Measurements from ENCODE around the gene PSMD5.

Gene PSMD5

GRCh38 chr9:120783602-120784047, 59.1 kb downstream of the PSMD5 start:
- no peaks in the 10 kb centered on the region for H3K9me3 ChIP-seq (ENCODE audit: control insufficient read depth, insufficient read depth, low read length)
- H3K27me3 ChIP-seq (ENCODE audit: control insufficient read depth, low read length): no peaks in the 10 kb centered on the region
- H3K79me2 ChIP-seq (ENCODE audit: control insufficient read depth, low read length): peaks cover 93% of the 10 kb centered on the region
- no peaks in the 10 kb centered on the region for H4K20me1 ChIP-seq (ENCODE audit: control insufficient read depth, insufficient read depth, low read depth, low read length)
- TF ChIP-seq CTCF (IDR thresholded peaks at IDR 0.05; ENCODE audit: low read depth, low read length, poor library complexity, severe bottlenecking) (no peak), EZH2phosphoT487 (IDR thresholded peaks at IDR 0.05; ENCODE audit: borderline replicate concordance, low read length) (no peak)
- no peaks in the 10 kb centered on the region for H3F3A ChIP-seq (ENCODE audit: control insufficient read depth, insufficient read depth)
- H3K4me2 ChIP-seq (ENCODE audit: low read length): no peak overlapping the region
- no peak overlapping the region for H3K27ac ChIP-seq (ENCODE audit: low read depth, low read length)
- peaks cover 67% of the 10 kb centered on the region for H3K36me3 ChIP-seq (ENCODE audit: control insufficient read depth, low read length)
- no peaks in the 10 kb centered on the region for H3K9me2 ChIP-seq (replicated peaks; ENCODE audit: control insufficient read depth, low read length)
- H3K4me1 ChIP-seq (ENCODE audit: control insufficient read depth, low read length): peaks cover 11% of the 10 kb centered on the region
- H3K4me3 ChIP-seq (ENCODE audit: low read length): no peak overlapping the region

DNA sequence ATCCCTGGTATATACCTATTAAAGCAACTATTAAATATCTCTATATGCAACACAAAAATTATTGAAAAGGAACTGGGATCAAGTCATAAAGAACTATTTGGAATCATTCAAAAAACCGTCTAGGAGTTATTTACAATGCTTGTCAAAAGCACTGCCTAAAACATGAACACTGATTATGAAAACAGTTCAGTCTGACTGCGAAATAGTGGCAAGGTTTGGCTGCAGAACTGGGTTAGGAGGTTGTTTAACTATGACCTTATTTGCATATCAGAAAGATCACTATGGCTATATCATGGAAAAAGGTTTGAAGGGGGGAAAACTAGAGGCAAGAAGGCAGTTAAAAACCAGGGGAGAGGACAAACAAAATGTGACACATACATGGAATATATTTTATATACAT, 61.5 kb downstream of the PSMD5 start:
- no peaks in the 10 kb centered on the region for H3K9me2 ChIP-seq (replicated peaks; ENCODE audit: control insufficient read depth, low read length)
- H3K4me2 ChIP-seq (ENCODE audit: low read length): no peak overlapping the region
- H3K4me3 ChIP-seq (ENCODE audit: low read length): no peak overlapping the region
- H3K27ac ChIP-seq (ENCODE audit: low read depth, low read length): no peak overlapping the region
- TF ChIP-seq CTCF (IDR thresholded peaks at IDR 0.05; ENCODE audit: low read depth, low read length, poor library complexity, severe bottlenecking): no peak
- TF ChIP-seq EZH2phosphoT487 (IDR thresholded peaks at IDR 0.05; ENCODE audit: borderline replicate concordance, low read length): no peak
- peaks cover 78% of the 10 kb centered on the region for H3K79me2 ChIP-seq (ENCODE audit: control insufficient read depth, low read length)
- H4K20me1 ChIP-seq (ENCODE audit: control insufficient read depth, insufficient read depth, low read depth, low read length): no peaks in the 10 kb centered on the region
- no peaks in the 10 kb centered on the region for H3K4me1 ChIP-seq (ENCODE audit: control insufficient read depth, low read length)
- H3K9me3 ChIP-seq (ENCODE audit: control insufficient read depth, insufficient read depth, low read length): no peaks in the 10 kb centered on the region
- no peaks in the 10 kb centered on the region for H3K27me3 ChIP-seq (ENCODE audit: control insufficient read depth, low read length)
- H3F3A ChIP-seq (ENCODE audit: control insufficient read depth, insufficient read depth): no peaks in the 10 kb centered on the region
- H3K36me3 ChIP-seq (ENCODE audit: control insufficient read depth, low read length): peaks cover 71% of the 10 kb centered on the region

DNA sequence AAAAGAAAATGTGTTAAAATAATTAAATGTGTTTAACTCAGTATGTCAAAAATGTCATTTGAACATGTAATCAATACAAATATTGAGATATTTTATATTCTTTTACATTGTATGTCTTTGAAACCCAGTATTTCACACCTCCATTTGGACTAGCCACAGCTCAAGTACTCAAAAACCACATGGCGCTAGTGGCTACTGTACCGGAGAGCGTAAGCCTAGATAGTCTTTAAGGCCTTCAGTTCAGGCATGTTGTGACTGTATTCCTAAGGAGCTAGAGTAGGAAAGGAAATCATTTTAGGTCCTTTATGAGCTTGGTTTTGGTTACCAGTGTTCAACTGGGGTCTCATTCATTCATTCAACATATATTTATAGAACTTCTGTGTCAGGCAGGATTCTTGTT, 62.4 kb downstream of the PSMD5 start:
- Histone ChIP-seq H3K4me2 (ENCODE audit: low read length) (no peak overlapping the region), H3K4me3 (ENCODE audit: low read length) (no peak overlapping the region), H3K27me3 (ENCODE audit: control insufficient read depth, low read length) (no peaks in the 10 kb centered on the region), H3K27ac (ENCODE audit: low read depth, low read length) (no peak overlapping the region), H4K20me1 (ENCODE audit: control insufficient read depth, insufficient read depth, low read depth, low read length) (no peaks in the 10 kb centered on the region), H3K36me3 (ENCODE audit: control insufficient read depth, low read length) (peaks cover 73% of the 10 kb centered on the region), H3K9me2 (replicated peaks; ENCODE audit: control insufficient read depth, low read length) (no peaks in the 10 kb centered on the region), H3K4me1 (ENCODE audit: control insufficient read depth, low read length) (no peaks in the 10 kb centered on the region), H3F3A (ENCODE audit: control insufficient read depth, insufficient read depth) (no peaks in the 10 kb centered on the region), H3K79me2 (ENCODE audit: control insufficient read depth, low read length) (peaks cover 70% of the 10 kb centered on the region), H3K9me3 (ENCODE audit: control insufficient read depth, insufficient read depth, low read length) (no peaks in the 10 kb centered on the region)
- TF ChIP-seq CTCF (IDR thresholded peaks at IDR 0.05; ENCODE audit: low read depth, low read length, poor library complexity, severe bottlenecking) (no peak), EZH2phosphoT487 (IDR thresholded peaks at IDR 0.05; ENCODE audit: borderline replicate concordance, low read length) (no peak)
